Thoracic aorta (tissue), 2 donors: ENCODE measurements around the gene CDHR5. TPM values are rescaled to one million over a fixed set of nuclear protein-coding genes. Genes with fewer than 3 reads are reported as not detected.
"Not testable (repeated sequence)": the region's sequence is repeated elsewhere in the genome, so short reads cannot be mapped to it uniquely, and the experiment has no call there.

Experiments
- ATAC-seq: fragments of 150-250 bp; one replicate; pipeline ENCODE4 v1.8.0; 2017; ENCODE audit warnings: low read depth; ENCODE audit not compliant: insufficient number of reproducible peaks, low FRiP score
- DNase-seq: peaks from one replicate; pipeline ENCODE4 v3.0.0-alpha.2; 2020; ENCODE audit warnings: low spot score
- H3K27ac ChIP-seq, 2 donors: fragments of 200-600 bp; sonication (generic); 1 replicate in 1 of 2; 2 replicates in 1 of 2; pipeline ENCODE4 v1.5.1; 2016; ENCODE audit warnings: mild to moderate bottlenecking in 2 of 2, moderate library complexity in 2 of 2
- H3K27me3 ChIP-seq: fragments of 200-600 bp; sonication (generic); replicated peaks from 2 replicates; pipeline ENCODE4 v1.6.0; 2016; ENCODE audit warnings: mild to moderate bottlenecking; ENCODE audit not compliant: insufficient read depth
- H3K36me3 ChIP-seq: fragments of 200-600 bp; sonication (generic); one replicate; pipeline ENCODE4 v1.5.1; 2016
- H3K4me1 ChIP-seq, 2 donors: fragments of 200-600 bp; sonication (generic); 1 replicate in 1 of 2; 2 replicates in 1 of 2; pipeline versions ENCODE4 v1.5.1 to v1.6.0; 2016; ENCODE audit warnings: low read depth in 2 of 2, mild to moderate bottlenecking in 1 of 2; ENCODE audit not compliant: control insufficient read depth in 1 of 2
- H3K4me3 ChIP-seq: fragments of 200-600 bp; sonication (generic); 2 replicates; pipeline ENCODE4 v1.5.1; 2016; ENCODE audit warnings: mild to moderate bottlenecking
- H3K9me3 ChIP-seq: fragments of 200-600 bp; sonication (generic); 2 replicates; pipeline ENCODE4 v1.5.1; 2016
- CTCF ChIP-seq: fragments of 200-600 bp; sonication (generic); IDR thresholded peaks from one replicate; pipeline ENCODE4 v1.5.1; 2019; ENCODE audit warnings: antibody characterized with exemption
- total RNA-seq, 2 donors: library from RNA; depleted of rRNA; stranded (reverse); fragments of >200 nt; gene quantifications; one replicate each; pipeline versions ENCODE4 v1.1.0 to v1.2.3, GENCODE V29; 2016

The CDHR5 gene
- total RNA-seq, 2 donors from 2014 or later: not detected

GRCh38 chr11:575313-575995 lies 49.3 kb downstream of the CDHR5 start:
- H3K27me3 ChIP-seq: no peaks in the 10 kb centered on the region
- peak overlapping the region in 1 of 2 donors; percentile 15 for H3K27ac ChIP-seq
- ATAC-seq: peak; percentile 24
- H3K9me3 ChIP-seq: no peaks in the 10 kb centered on the region
- H3K4me1 ChIP-seq: peaks cover 39 to 44% of the 10 kb centered on the region in 2 donors
- DNase-seq: no peak
- H3K36me3 ChIP-seq: no peaks in the 10 kb centered on the region
- H3K4me3 ChIP-seq: peak overlapping the region; percentile 85
- TF ChIP-seq CTCF: peak; percentile 25

- Histone ChIP-seq H3K36me3 (no peaks in the 10 kb centered on the region), H3K4me1 (peaks cover 34 to 37% of the 10 kb centered on the region in 2 donors), H3K4me3 (peak overlapping the region; percentile 85), H3K27ac (no peak overlapping the region), H3K27me3 (no peaks in the 10 kb centered on the region), H3K9me3 (no peaks in the 10 kb centered on the region)
- ATAC-seq (no peak), DNase-seq (no peak)
- no peak for TF ChIP-seq CTCF
These were observed 50.0 kb downstream of the CDHR5 start for GRCh38 chr11:574632-575312.

- ATAC-seq: not testable (repeated sequence)
These were observed 50.7 kb downstream of the CDHR5 start for GRCh38 chr11:574031-574570.

GRCh38 chr11:573146-573759 lies 51.5 kb downstream of the CDHR5 start:
- Histone ChIP-seq H3K27me3 (no peaks in the 10 kb centered on the region), H3K27ac (no peak overlapping the region), H3K36me3 (no peaks in the 10 kb centered on the region), H3K4me1 (peaks cover 19 to 29% of the 10 kb centered on the region in 2 donors), H3K9me3 (no peaks in the 10 kb centered on the region), H3K4me3 (no peak overlapping the region)
- no peak for DNase-seq
- no peak for TF ChIP-seq CTCF
- ATAC-seq: no peak

More at GRCh38 chr11:574031-574570, 50.7 kb downstream of the CDHR5 start:
- not testable (repeated sequence) for H3K4me3 ChIP-seq, H3K36me3 ChIP-seq, H3K27me3 ChIP-seq, DNase-seq, H3K27ac ChIP-seq, H3K9me3 ChIP-seq
- peaks cover 27 to 35% of the 10 kb centered on the region in 2 donors for H3K4me1 ChIP-seq

GRCh38 chr11:571802-572185 lies 53.0 kb downstream of the CDHR5 start:
- H3K36me3 ChIP-seq: no peaks in the 10 kb centered on the region
- H3K4me1 ChIP-seq: peaks cover 9 to 24% of the 10 kb centered on the region in 2 donors
- TF ChIP-seq CTCF: no peak
- no peak overlapping the region for H3K27ac ChIP-seq
- no peaks in the 10 kb centered on the region for H3K9me3 ChIP-seq
- ATAC-seq (no peak), DNase-seq (no peak)
- no peak overlapping the region for H3K4me3 ChIP-seq
- no peaks in the 10 kb centered on the region for H3K27me3 ChIP-seq
